ENCODE results near the gene LRRC43.

Gene LRRC43

GRCh38 chr12:122145505-122146330, 37.2 kb upstream of the LRRC43 start:
- no peak overlapping the region for H3K4me3 ChIP-seq (ENCODE audit: insufficient read length, low read depth)
- no peaks in the 10 kb centered on the region for H3K27me3 ChIP-seq (ENCODE audit: insufficient read depth, insufficient read length)
- H3K4me1 ChIP-seq (ENCODE audit: insufficient read depth, insufficient read length): no peaks in the 10 kb centered on the region
- peaks cover 55% of the 10 kb centered on the region for H3K9me3 ChIP-seq (ENCODE audit: insufficient read depth, low read length)
- H3K9ac ChIP-seq (ENCODE audit: insufficient read length, low read depth): no peak overlapping the region
- DNase-seq (ENCODE audit: low read depth, low spot score): no peak
- peaks cover 43% of the 10 kb centered on the region for H3K36me3 ChIP-seq (ENCODE audit: insufficient read depth, insufficient read length, low read length)
- no peak for TF ChIP-seq SUZ12 (IDR thresholded peaks at IDR 0.05; ENCODE audit: extremely low read depth, insufficient read depth, insufficient read length)
- TF ChIP-seq ZNF274 (IDR thresholded peaks at IDR 0.05; ENCODE audit: low read depth, low read length): no peak
- no peak for TF ChIP-seq YY1 (IDR thresholded peaks at IDR 0.05; ENCODE audit: insufficient read depth, insufficient read length)

- H3K27me3 ChIP-seq (ENCODE audit: insufficient read depth, insufficient read length): no peaks in the 10 kb centered on the region
- H3K36me3 ChIP-seq (ENCODE audit: insufficient read depth, insufficient read length, low read length): peaks cover 23% of the 10 kb centered on the region
- no peak for DNase-seq (ENCODE audit: low read depth, low spot score)
- H3K9ac ChIP-seq (ENCODE audit: insufficient read length, low read depth): no peak overlapping the region
- H3K4me3 ChIP-seq (ENCODE audit: insufficient read length, low read depth): no peak overlapping the region
- TF ChIP-seq SUZ12 (IDR thresholded peaks at IDR 0.05; ENCODE audit: extremely low read depth, insufficient read depth, insufficient read length): no peak
- TF ChIP-seq ZNF274 (IDR thresholded peaks at IDR 0.05; ENCODE audit: low read depth, low read length): no peak
- no peak for TF ChIP-seq YY1 (IDR thresholded peaks at IDR 0.05; ENCODE audit: insufficient read depth, insufficient read length)
- peaks cover 35% of the 10 kb centered on the region for H3K9me3 ChIP-seq (ENCODE audit: insufficient read depth, low read length)
- no peaks in the 10 kb centered on the region for H3K4me1 ChIP-seq (ENCODE audit: insufficient read depth, insufficient read length)
Measured at GRCh38 chr12:122147514-122148290, 35.2 kb upstream of the LRRC43 start.

GRCh38 chr12:122148657-122149056, 34.3 kb upstream of the LRRC43 start:
- TF ChIP-seq SUZ12 (IDR thresholded peaks at IDR 0.05; ENCODE audit: extremely low read depth, insufficient read depth, insufficient read length): no peak
- TF ChIP-seq YY1 (IDR thresholded peaks at IDR 0.05; ENCODE audit: insufficient read depth, insufficient read length): no peak
- TF ChIP-seq ZNF274 (IDR thresholded peaks at IDR 0.05; ENCODE audit: low read depth, low read length): no peak
- Histone ChIP-seq H3K27me3 (ENCODE audit: insufficient read depth, insufficient read length) (no peaks in the 10 kb centered on the region), H3K4me3 (ENCODE audit: insufficient read length, low read depth) (no peak overlapping the region), H3K4me1 (ENCODE audit: insufficient read depth, insufficient read length) (no peaks in the 10 kb centered on the region), H3K36me3 (ENCODE audit: insufficient read depth, insufficient read length, low read length) (peaks cover 13% of the 10 kb centered on the region), H3K9ac (ENCODE audit: insufficient read length, low read depth) (no peak overlapping the region), H3K9me3 (ENCODE audit: insufficient read depth, low read length) (peaks cover 25% of the 10 kb centered on the region; the same call in 1 of the 2 replicates)
- no peak for DNase-seq (ENCODE audit: low read depth, low spot score)

DNA sequence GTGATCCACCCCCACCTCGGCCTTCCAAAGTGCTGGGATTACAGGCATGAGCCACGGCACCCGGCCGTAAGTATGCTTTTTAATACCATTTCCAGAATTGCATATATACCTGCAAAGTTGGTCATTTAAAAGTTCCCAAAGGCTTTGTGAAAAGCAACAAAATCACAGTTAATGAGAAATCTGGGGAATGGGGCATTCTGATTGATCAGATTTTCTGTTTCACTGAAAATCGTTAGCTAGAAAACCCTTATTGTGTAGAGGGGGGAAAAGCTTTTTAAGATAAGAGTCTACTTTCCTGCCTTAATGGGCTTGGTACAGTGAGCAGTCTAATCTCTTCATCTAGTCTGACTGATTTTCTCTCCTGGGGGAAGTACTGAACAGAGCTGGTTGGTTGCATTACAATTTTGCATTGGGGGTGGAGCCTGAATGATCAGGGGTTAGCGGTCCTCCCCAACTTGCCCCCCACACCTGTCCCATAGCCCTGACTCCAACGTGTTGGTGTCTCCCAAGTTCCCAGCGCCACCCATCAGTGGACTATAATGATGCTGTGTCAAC, 32.7 kb upstream of the LRRC43 start:
- Histone ChIP-seq H3K27me3 (ENCODE audit: insufficient read depth, insufficient read length) (no peaks in the 10 kb centered on the region), H3K9me3 (ENCODE audit: insufficient read depth, low read length) (peaks cover 11% of the 10 kb centered on the region; the same call in 1 of the 2 replicates), H3K4me3 (ENCODE audit: insufficient read length, low read depth) (no peak overlapping the region), H3K9ac (ENCODE audit: insufficient read length, low read depth) (no peak overlapping the region), H3K4me1 (ENCODE audit: insufficient read depth, insufficient read length) (no peaks in the 10 kb centered on the region), H3K36me3 (ENCODE audit: insufficient read depth, insufficient read length, low read length) (peaks cover 2% of the 10 kb centered on the region)
- TF ChIP-seq ZNF274 (IDR thresholded peaks at IDR 0.05; ENCODE audit: low read depth, low read length) (no peak), SUZ12 (IDR thresholded peaks at IDR 0.05; ENCODE audit: extremely low read depth, insufficient read depth, insufficient read length) (no peak), YY1 (IDR thresholded peaks at IDR 0.05; ENCODE audit: insufficient read depth, insufficient read length) (no peak)
- no peak for DNase-seq (ENCODE audit: low read depth, low spot score)

DNA sequence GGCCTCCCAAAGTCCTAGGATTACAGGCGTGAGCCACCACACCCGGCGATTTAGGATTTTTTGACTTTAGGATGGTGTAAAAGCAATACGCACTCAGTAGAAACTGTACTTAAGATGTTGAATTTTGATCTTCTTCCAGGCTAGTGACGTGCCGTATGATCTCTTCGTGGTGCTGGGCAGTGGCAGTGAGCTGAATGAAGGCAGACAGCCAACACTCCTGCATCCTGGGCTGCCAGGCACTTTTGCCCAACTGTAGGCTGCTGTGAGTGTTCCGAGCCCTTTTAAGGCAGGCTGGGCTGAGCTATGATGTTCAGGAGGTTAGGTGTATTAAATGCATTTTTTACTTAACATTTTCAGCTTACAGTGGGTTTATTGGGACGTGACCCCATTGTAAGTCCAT, 30.2 kb upstream of the LRRC43 start:
- DNase-seq (ENCODE audit: low read depth, low spot score): no peak
- no peaks in the 10 kb centered on the region for H3K9me3 ChIP-seq (ENCODE audit: insufficient read depth, low read length)
- no peak overlapping the region for H3K4me3 ChIP-seq (ENCODE audit: insufficient read length, low read depth)
- TF ChIP-seq YY1 (IDR thresholded peaks at IDR 0.05; ENCODE audit: insufficient read depth, insufficient read length): no peak
- TF ChIP-seq ZNF274 (IDR thresholded peaks at IDR 0.05; ENCODE audit: low read depth, low read length): no peak
- TF ChIP-seq SUZ12 (IDR thresholded peaks at IDR 0.05; ENCODE audit: extremely low read depth, insufficient read depth, insufficient read length): no peak
- H3K27me3 ChIP-seq (ENCODE audit: insufficient read depth, insufficient read length): no peaks in the 10 kb centered on the region
- no peaks in the 10 kb centered on the region for H3K4me1 ChIP-seq (ENCODE audit: insufficient read depth, insufficient read length)
- no peaks in the 10 kb centered on the region for H3K36me3 ChIP-seq (ENCODE audit: insufficient read depth, insufficient read length, low read length)
- H3K9ac ChIP-seq (ENCODE audit: insufficient read length, low read depth): no peak overlapping the region

DNA sequence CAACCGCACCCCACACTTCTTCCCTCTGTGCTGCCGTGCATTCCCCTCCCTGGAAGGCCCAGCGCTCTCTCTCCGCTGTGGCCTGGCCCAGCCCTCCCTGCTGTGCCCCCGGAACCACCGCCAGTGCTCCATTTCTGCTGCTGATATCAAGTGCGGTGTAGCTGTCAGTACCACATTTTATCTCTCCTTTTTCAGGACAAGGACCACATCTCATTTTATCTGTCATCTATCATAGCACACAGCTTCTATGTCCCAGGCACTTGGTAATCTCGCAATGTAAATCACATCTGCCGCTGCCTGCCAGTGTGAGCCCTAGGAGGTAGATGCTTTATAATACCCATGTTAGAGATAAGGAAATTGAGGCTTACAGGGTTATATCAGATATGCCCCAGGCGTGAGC, 27.2 kb upstream of the LRRC43 start:
- no peak for DNase-seq (ENCODE audit: low read depth, low spot score)
- no peaks in the 10 kb centered on the region for H3K9me3 ChIP-seq (ENCODE audit: insufficient read depth, low read length)
- TF ChIP-seq ZNF274 (IDR thresholded peaks at IDR 0.05; ENCODE audit: low read depth, low read length): no peak
- H3K4me1 ChIP-seq (ENCODE audit: insufficient read depth, insufficient read length): no peaks in the 10 kb centered on the region
- H3K27me3 ChIP-seq (ENCODE audit: insufficient read depth, insufficient read length): no peaks in the 10 kb centered on the region
- H3K4me3 ChIP-seq (ENCODE audit: insufficient read length, low read depth): no peak overlapping the region
- no peaks in the 10 kb centered on the region for H3K36me3 ChIP-seq (ENCODE audit: insufficient read depth, insufficient read length, low read length)
- H3K9ac ChIP-seq (ENCODE audit: insufficient read length, low read depth): no peak overlapping the region

GRCh38 chr12:122158700-122159285, 24.1 kb upstream of the LRRC43 start:
- Histone ChIP-seq H3K9me3 (ENCODE audit: insufficient read depth, low read length) (no peaks in the 10 kb centered on the region), H3K9ac (ENCODE audit: insufficient read length, low read depth) (no peak overlapping the region), H3K4me1 (ENCODE audit: insufficient read depth, insufficient read length) (peaks cover 2% of the 10 kb centered on the region), H3K4me3 (ENCODE audit: insufficient read length, low read depth) (no peak overlapping the region), H3K27me3 (ENCODE audit: insufficient read depth, insufficient read length) (no peaks in the 10 kb centered on the region), H3K36me3 (ENCODE audit: insufficient read depth, insufficient read length, low read length) (no peaks in the 10 kb centered on the region)
- DNase-seq (ENCODE audit: low read depth, low spot score): no peak
- TF ChIP-seq YY1 (IDR thresholded peaks at IDR 0.05; ENCODE audit: insufficient read depth, insufficient read length) (no peak), SUZ12 (IDR thresholded peaks at IDR 0.05; ENCODE audit: extremely low read depth, insufficient read depth, insufficient read length) (no peak), ZNF274 (IDR thresholded peaks at IDR 0.05; ENCODE audit: low read depth, low read length) (no peak)
